Left ventricle myocardium inferior (tissue), 1 donor: Measurements from ENCODE around the gene OASL. TPM values are rescaled to one million over a fixed set of nuclear protein-coding genes. Genes with fewer than 3 reads are reported as not detected.

Source experiments
- DNase-seq: peaks from one replicate; pipeline ENCODE4 v3.0.0-alpha.2; 2020
- H3K27ac ChIP-seq: fragments of 200-600 bp; replicated peaks from 2 replicates; pipeline ENCODE4 v1.8.0; 2021
- H3K27me3 ChIP-seq: fragments of 200-600 bp; 2 replicates; pipeline ENCODE4 v1.8.0; 2021; ENCODE audit warnings: low read depth
- H3K36me3 ChIP-seq: fragments of 200-600 bp; 2 replicates; pipeline ENCODE4 v1.8.0; 2021
- H3K4me1 ChIP-seq: fragments of 200-600 bp; 2 replicates; pipeline ENCODE4 v1.8.0; 2021
- H3K4me3 ChIP-seq: fragments of 200-600 bp; 2 replicates; pipeline ENCODE4 v1.8.0; 2021; ENCODE audit warnings: mild to moderate bottlenecking, moderate library complexity
- H3K9me3 ChIP-seq: fragments of 200-600 bp; replicated peaks from 2 replicates; pipeline ENCODE4 v1.8.0; 2021
- intact Hi-C: fragments of 100-400 bp; cut with micrococcal nuclease; formaldehyde crosslinking; loops from one replicate; pipeline ENCODE4 v1.11.0; 2022
- total RNA-seq: library from RNA; stranded (reverse); fragmentation: NEBNext Ultra II Directional; extraction: Animal tissue kit (Norgen Biotek cat#: 25700); gene quantifications from one replicate; pipeline ENCODE4 v1.2.1, GENCODE V29; 2021
- TF ChIP-seq, protein P1 (sequence below): fragments of 200-600 bp; IDR thresholded peaks from 2 replicates; pipeline ENCODE4 v1.8.0; 2021; ENCODE audit warnings: antibody characterized with exemption, mild to moderate bottlenecking, borderline replicate concordance
- donor health status: DM: no; HTN: yes; CAD: no; lungs with severe emphysema.

The OASL gene
- total RNA-seq, 1 donor from 2014 or later: 0.25 TPM

DNA sequence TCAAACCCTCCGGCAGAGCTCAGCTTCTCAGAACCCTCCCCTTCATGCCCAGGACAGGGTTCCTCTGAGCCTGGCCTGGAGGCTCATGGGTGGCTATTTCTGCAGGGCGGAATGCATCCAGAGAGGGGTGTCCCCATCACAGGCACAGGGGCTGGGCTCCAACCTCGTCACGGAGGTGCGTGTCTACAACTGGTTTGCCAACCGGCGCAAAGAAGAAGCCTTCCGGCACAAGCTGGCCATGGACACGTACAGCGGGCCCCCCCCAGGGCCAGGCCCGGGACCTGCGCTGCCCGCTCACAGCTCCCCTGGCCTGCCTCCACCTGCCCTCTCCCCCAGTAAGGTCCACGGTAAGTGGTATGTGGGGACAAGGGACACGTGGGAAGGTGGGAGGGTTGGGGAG lies 45.0 kb downstream of the OASL start:
- intact Hi-C loops: no loop called here
- Histone ChIP-seq H3K9me3 (no peaks in the 10 kb centered on the region), H3K4me1 (no peaks in the 10 kb centered on the region), H3K27ac (no peak overlapping the region), H3K4me3 (no peak overlapping the region), H3K36me3 (no peaks in the 10 kb centered on the region), H3K27me3 (peaks cover 30% of the 10 kb centered on the region)
- TF ChIP-seq, protein P1, sequence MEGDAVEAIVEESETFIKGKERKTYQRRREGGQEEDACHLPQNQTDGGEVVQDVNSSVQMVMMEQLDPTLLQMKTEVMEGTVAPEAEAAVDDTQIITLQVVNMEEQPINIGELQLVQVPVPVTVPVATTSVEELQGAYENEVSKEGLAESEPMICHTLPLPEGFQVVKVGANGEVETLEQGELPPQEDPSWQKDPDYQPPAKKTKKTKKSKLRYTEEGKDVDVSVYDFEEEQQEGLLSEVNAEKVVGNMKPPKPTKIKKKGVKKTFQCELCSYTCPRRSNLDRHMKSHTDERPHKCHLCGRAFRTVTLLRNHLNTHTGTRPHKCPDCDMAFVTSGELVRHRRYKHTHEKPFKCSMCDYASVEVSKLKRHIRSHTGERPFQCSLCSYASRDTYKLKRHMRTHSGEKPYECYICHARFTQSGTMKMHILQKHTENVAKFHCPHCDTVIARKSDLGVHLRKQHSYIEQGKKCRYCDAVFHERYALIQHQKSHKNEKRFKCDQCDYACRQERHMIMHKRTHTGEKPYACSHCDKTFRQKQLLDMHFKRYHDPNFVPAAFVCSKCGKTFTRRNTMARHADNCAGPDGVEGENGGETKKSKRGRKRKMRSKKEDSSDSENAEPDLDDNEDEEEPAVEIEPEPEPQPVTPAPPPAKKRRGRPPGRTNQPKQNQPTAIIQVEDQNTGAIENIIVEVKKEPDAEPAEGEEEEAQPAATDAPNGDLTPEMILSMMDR: no peak
- DNase-seq: no peak

DNA sequence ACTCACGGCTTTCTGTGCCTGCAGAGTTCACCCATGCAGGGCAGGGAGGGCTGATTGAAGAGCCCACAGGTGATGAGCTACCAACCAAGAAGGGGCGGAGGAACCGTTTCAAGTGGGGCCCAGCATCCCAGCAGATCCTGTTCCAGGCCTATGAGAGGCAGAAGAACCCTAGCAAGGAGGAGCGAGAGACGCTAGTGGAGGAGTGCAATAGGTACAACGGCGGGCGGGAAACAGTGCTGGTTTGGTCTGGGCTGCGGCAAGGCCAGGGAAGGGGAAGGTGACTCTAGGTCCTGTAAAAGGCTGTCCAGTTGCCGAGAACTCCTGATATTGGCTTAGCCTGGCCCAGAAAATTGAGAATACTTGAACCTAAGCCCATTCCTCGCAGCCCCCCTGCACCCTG lies 45.5 kb downstream of the OASL start:
- no peak for DNase-seq
- H3K4me1 ChIP-seq: no peaks in the 10 kb centered on the region
- intact Hi-C loops: no loop called here
- no peak overlapping the region for H3K4me3 ChIP-seq
- H3K9me3 ChIP-seq: no peaks in the 10 kb centered on the region
- TF ChIP-seq, protein P1: no peak
- H3K27me3 ChIP-seq: peaks cover 26% of the 10 kb centered on the region
- H3K27ac ChIP-seq: no peak overlapping the region
- no peaks in the 10 kb centered on the region for H3K36me3 ChIP-seq

DNA sequence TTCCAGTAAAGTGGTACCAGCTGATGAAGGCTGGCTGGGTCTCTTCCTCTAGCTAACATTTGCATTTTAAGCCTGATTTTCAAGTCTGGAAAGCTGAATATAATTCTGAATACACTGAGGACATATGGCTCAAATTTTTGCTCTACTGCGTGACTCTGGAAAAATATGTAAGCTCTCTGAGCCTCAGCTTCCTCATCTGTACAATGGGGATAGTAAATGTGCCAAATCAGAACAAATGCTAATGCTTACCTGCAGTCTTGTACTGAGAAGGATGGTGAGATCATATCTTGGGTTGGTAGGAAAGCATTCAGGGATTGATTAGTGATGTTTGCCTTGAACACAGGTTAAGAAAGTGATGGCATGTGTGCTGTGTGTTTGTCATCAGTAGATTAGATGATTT lies 46.1 kb downstream of the OASL start:
- TF ChIP-seq, protein P1: no peak
- no peak overlapping the region for H3K27ac ChIP-seq
- H3K4me3 ChIP-seq: no peak overlapping the region
- intact Hi-C loops: no loop called here
- H3K4me1 ChIP-seq: no peaks in the 10 kb centered on the region
- H3K9me3 ChIP-seq: no peaks in the 10 kb centered on the region
- no peaks in the 10 kb centered on the region for H3K36me3 ChIP-seq
- DNase-seq: no peak
- H3K27me3 ChIP-seq: peaks cover 26% of the 10 kb centered on the region

DNA sequence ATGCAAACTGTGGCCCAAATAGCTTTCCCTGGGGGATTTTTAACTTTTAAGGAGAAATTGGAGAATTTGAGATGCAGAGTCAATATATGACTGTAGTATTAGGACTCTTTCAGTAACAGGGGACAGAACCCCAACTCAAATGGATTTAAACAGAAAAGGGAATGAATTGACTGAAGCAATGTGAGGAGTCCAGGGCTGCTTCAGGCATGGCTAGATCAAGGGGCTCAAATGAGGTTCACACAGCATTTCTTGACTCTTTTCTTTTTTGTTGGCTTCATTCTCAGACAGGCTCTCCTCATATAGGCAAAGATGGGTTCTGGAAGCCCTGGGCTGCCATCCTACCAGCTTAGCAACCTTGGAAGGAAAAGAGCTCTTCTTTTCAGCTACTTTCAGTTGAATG lies 47.1 kb downstream of the OASL start:
- intact Hi-C loops: no loop called here
- Histone ChIP-seq H3K27me3 (peaks cover 18% of the 10 kb centered on the region), H3K4me3 (no peak overlapping the region), H3K9me3 (no peaks in the 10 kb centered on the region), H3K4me1 (no peaks in the 10 kb centered on the region), H3K36me3 (no peaks in the 10 kb centered on the region), H3K27ac (no peak overlapping the region)
- TF ChIP-seq, protein P1: no peak
- DNase-seq: no peak

DNA sequence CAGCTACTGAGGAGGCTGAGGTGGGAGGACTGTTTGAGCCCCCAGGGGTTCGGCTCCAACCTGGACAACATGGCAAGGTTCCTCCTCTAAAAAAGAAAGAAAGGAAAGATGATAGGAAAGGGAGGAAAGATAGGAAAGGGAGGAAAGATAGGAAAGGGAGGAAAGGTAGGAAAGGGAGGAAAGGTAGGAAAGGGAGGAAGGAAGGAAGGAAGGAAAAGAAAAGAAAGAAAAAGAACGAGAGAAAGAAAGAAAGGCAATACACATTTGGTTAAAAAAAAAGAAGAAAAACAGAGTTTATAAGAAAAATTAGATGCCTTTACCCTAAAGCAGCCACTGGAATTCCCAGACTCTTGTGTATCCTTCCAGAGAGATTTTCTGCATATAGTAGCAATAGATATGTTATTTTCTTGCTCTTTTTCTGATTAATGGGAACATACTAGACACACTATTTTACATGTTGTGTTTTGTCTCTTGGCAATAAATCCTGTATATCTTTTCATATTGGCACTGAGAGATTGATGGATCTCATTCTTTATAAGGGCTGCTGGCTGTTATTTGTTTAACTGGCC lies 48.5 kb downstream of the OASL start:
- Histone ChIP-seq H3K4me1 (no peaks in the 10 kb centered on the region), H3K9me3 (no peaks in the 10 kb centered on the region), H3K36me3 (no peaks in the 10 kb centered on the region), H3K27ac (no peak overlapping the region), H3K27me3 (peaks cover 4% of the 10 kb centered on the region), H3K4me3 (no peak overlapping the region)
- TF ChIP-seq, protein P1: no peak
- intact Hi-C loops: no loop called here
- no peak for DNase-seq
